Activated CD4-positive, alpha-beta memory T cell treated with anti-CD3 and anti-CD28 coated beads, Interleukin-2, amount 10 ng/mL, durations not matched to agents 7 days and 5 days (primary cell): ENCODE data around the gene GALNT10. TPM values are rescaled to one million over a fixed set of nuclear protein-coding genes. Genes with fewer than 3 reads are reported as not detected.
A peak's percentile ranks its signal among the peaks of the same experiment; 100 is the strongest.
"Not testable (repeated sequence)": the region's sequence is repeated elsewhere in the genome, so short reads cannot be mapped to it uniquely, and the experiment has no call there.

Experiments
- CTCF ChIA-PET: fragments of 350-600 bp; sonication (Branson Sonifier 250); formaldehyde crosslinking; loops from one replicate; lab custom pipeline; 2021; ENCODE audit warnings: antibody characterized with exemption, inconsistent platforms; lab: Charles Lee
- POLR2A ChIA-PET: fragments of 350-600 bp; sonication (Branson Sonifier 250); formaldehyde crosslinking; loops from one replicate; lab custom pipeline; 2021; ENCODE audit warnings: antibody characterized with exemption; lab: Charles Lee
- DNase-seq: peaks from one replicate; pipeline ENCODE4 v3.0.0-alpha.2; 2020
- H3K27ac Mint-ChIP-seq: one replicate; pipeline ENCODE4 v1.8.0; 2021; ENCODE audit warnings: mild to moderate bottlenecking, mixed read lengths
- H3K27me3 Mint-ChIP-seq: one replicate; pipeline ENCODE4 v1.8.0; 2021; ENCODE audit warnings: mixed read lengths
- H3K36me3 Mint-ChIP-seq: one replicate; pipeline ENCODE4 v1.8.0; 2021; ENCODE audit warnings: low read depth, mixed read lengths
- H3K4me1 Mint-ChIP-seq: one replicate; pipeline ENCODE4 v1.8.0; 2021; ENCODE audit warnings: mixed read lengths
- H3K4me3 Mint-ChIP-seq: one replicate; pipeline ENCODE4 v1.8.0; 2021; ENCODE audit warnings: mild to moderate bottlenecking, mixed read lengths
- H3K9me3 Mint-ChIP-seq: one replicate; pipeline ENCODE4 v1.8.0; 2021; ENCODE audit warnings: mixed read lengths
- total RNA-seq, 2 experiments: library from RNA; stranded (reverse); gene quantifications; one replicate each; pipeline ENCODE4 v1.2.3, GENCODE V29; 2021

GALNT10 gene
- 10 to 100 TPM; 38.6 to 40.4 TPM for total RNA-seq

- H3K4me1 Mint-ChIP-seq, result peaks cover 38% of the 10 kb centered on the region
- POLR2A ChIA-PET, result interaction anchor here (0.7 to 4.3 kb wide), 30 partner anchors 9 to 668 kb away, joined by 3 to 36 read pairs (median 8); partner anchors contain the start of genes CNOT8, FAM114A2 and MFAP3
Observed at GRCh38 chr5:154190595-154191304, at the start of gene GALNT10. Gene GALNT10, plus strand, starts transcription at chr5:154190733. Its CDS starts 134 bp downstream, at chr5:154190867.

GRCh38 chr5:154141745-154142221 lies 48.8 kb upstream of the GALNT10 start:
- ChIA-PET CTCF (no interaction called here), POLR2A (no interaction called here)
- Mint-ChIP-seq H3K4me1 (no peaks in the 10 kb centered on the region), H3K27ac (no peak overlapping the region), H3K9me3 (no peaks in the 10 kb centered on the region), H3K27me3 (peaks cover 8% of the 10 kb centered on the region), H3K4me3 (no peak overlapping the region), H3K36me3 (no peaks in the 10 kb centered on the region)
- DNase-seq, result no peak

More at GRCh38 chr5:154190595-154191304, at the start of gene GALNT10:
- Mint-ChIP-seq H3K27me3 (peaks cover 4% of the 10 kb centered on the region), H3K36me3 (peaks cover 20% of the 10 kb centered on the region), H3K9me3 (no peaks in the 10 kb centered on the region), H3K4me3 (peak within 1 kb of the TSS; percentile 93), H3K27ac (peak within 1 kb of the TSS; percentile 77)
- peak; percentile 67 for DNase-seq
- CTCF ChIA-PET, result interaction anchor here (0.7 to 9.0 kb wide), 19 partner anchors 7 to 217 kb away, joined by 3 to 109 read pairs (median 9); partner anchors contain the start of genes FAM114A2 and MFAP3

GRCh38 chr5:154143211-154143641 lies 47.3 kb upstream of the GALNT10 start:
- ChIA-PET POLR2A (no interaction called here), CTCF (interaction anchor here (0.8 kb wide), 1 partner anchor 262 kb away, joined by 3 read pairs; no protein-coding TSS in a partner anchor)
- H3K4me1 Mint-ChIP-seq, result no peaks in the 10 kb centered on the region
- H3K27me3 Mint-ChIP-seq, result peaks cover 11% of the 10 kb centered on the region
- DNase-seq, result no peak
- no peaks in the 10 kb centered on the region for H3K9me3 Mint-ChIP-seq
- H3K36me3 Mint-ChIP-seq, result no peaks in the 10 kb centered on the region
- H3K27ac Mint-ChIP-seq, result no peak overlapping the region
- H3K4me3 Mint-ChIP-seq, result no peak overlapping the region

- CTCF ChIA-PET, result interaction anchor here (1.0 kb wide), 1 partner anchor 73 kb away, joined by 3 read pairs; no protein-coding TSS in a partner anchor
- no peak for DNase-seq
- no peak overlapping the region for H3K27ac Mint-ChIP-seq
- no peaks in the 10 kb centered on the region for H3K9me3 Mint-ChIP-seq
- H3K36me3 Mint-ChIP-seq, result no peaks in the 10 kb centered on the region
- H3K4me1 Mint-ChIP-seq, result no peaks in the 10 kb centered on the region
- POLR2A ChIA-PET, result no interaction called here
- peaks cover 11% of the 10 kb centered on the region for H3K27me3 Mint-ChIP-seq
- no peak overlapping the region for H3K4me3 Mint-ChIP-seq
Observed at GRCh38 chr5:154145268-154145667, 45.3 kb upstream of the GALNT10 start.

GRCh38 chr5:154146409-154146808 lies 44.1 kb upstream of the GALNT10 start:
- H3K27ac Mint-ChIP-seq, result no peak overlapping the region
- CTCF ChIA-PET, result no interaction called here
- H3K4me1 Mint-ChIP-seq, result no peaks in the 10 kb centered on the region
- H3K27me3 Mint-ChIP-seq, result peaks cover 11% of the 10 kb centered on the region
- DNase-seq, result no peak
- POLR2A ChIA-PET, result no interaction called here
- H3K36me3 Mint-ChIP-seq, result no peaks in the 10 kb centered on the region
- H3K4me3 Mint-ChIP-seq, result no peak overlapping the region
- no peaks in the 10 kb centered on the region for H3K9me3 Mint-ChIP-seq

- ChIA-PET CTCF (interaction anchor here (1.0 kb wide), 1 partner anchor 75 kb away, joined by 4 read pairs; no protein-coding TSS in a partner anchor), POLR2A (no interaction called here)
- no peak for DNase-seq
- Mint-ChIP-seq H3K36me3 (no peaks in the 10 kb centered on the region), H3K4me3 (no peak overlapping the region), H3K4me1 (no peaks in the 10 kb centered on the region), H3K27me3 (peaks cover 16% of the 10 kb centered on the region), H3K9me3 (no peaks in the 10 kb centered on the region), H3K27ac (no peak overlapping the region)
Observed at GRCh38 chr5:154147666-154148065, 42.9 kb upstream of the GALNT10 start.

GRCh38 chr5:154150471-154150870 lies 40.1 kb upstream of the GALNT10 start:
- H3K27me3 Mint-ChIP-seq, result peaks cover 20% of the 10 kb centered on the region
- H3K27ac Mint-ChIP-seq, DNase-seq, H3K4me3 Mint-ChIP-seq, CTCF ChIA-PET, H3K36me3 Mint-ChIP-seq, H3K9me3 Mint-ChIP-seq, H3K4me1 Mint-ChIP-seq: not testable (repeated sequence)
- POLR2A ChIA-PET, result interaction anchor here (1.0 kb wide), 1 partner anchor 175 kb away, joined by 3 read pairs; no protein-coding TSS in a partner anchor

GRCh38 chr5:154157483-154158378 lies 32.8 kb upstream of the GALNT10 start:
- no peak for DNase-seq
- peaks cover 46% of the 10 kb centered on the region for H3K27me3 Mint-ChIP-seq
- H3K4me1 Mint-ChIP-seq, result no peaks in the 10 kb centered on the region
- H3K9me3 Mint-ChIP-seq, result no peaks in the 10 kb centered on the region
- no peaks in the 10 kb centered on the region for H3K36me3 Mint-ChIP-seq
- no peak overlapping the region for H3K4me3 Mint-ChIP-seq
- CTCF ChIA-PET, result interaction anchor here (0.5 to 3.5 kb wide), 9 partner anchors 22 to 126 kb away, joined by 3 to 16 read pairs (median 3); no protein-coding TSS in a partner anchor
- H3K27ac Mint-ChIP-seq, result no peak overlapping the region
- POLR2A ChIA-PET, result no interaction called here

GRCh38 chr5:154158379-154158737 lies 32.2 kb upstream of the GALNT10 start:
- H3K36me3 Mint-ChIP-seq, result no peaks in the 10 kb centered on the region
- no peaks in the 10 kb centered on the region for H3K4me1 Mint-ChIP-seq
- ChIA-PET CTCF (interaction anchor here (1.1 to 3.5 kb wide), 3 partner anchors 21 to 97 kb away, joined by 3 to 16 read pairs (median 3); no protein-coding TSS in a partner anchor), POLR2A (no interaction called here)
- no peak overlapping the region for H3K4me3 Mint-ChIP-seq
- H3K27ac Mint-ChIP-seq, result no peak overlapping the region
- H3K27me3 Mint-ChIP-seq, result peaks cover 50% of the 10 kb centered on the region
- no peak for DNase-seq
- no peaks in the 10 kb centered on the region for H3K9me3 Mint-ChIP-seq

- no peak for DNase-seq
- CTCF ChIA-PET, result interaction anchor here (1.4 to 3.5 kb wide), 2 partner anchors 20 to 87 kb away, joined by 3 to 16 read pairs; no protein-coding TSS in a partner anchor
- Mint-ChIP-seq H3K27me3 (peaks cover 53% of the 10 kb centered on the region), H3K9me3 (no peaks in the 10 kb centered on the region), H3K36me3 (no peaks in the 10 kb centered on the region), H3K4me3 (no peak overlapping the region), H3K4me1 (no peaks in the 10 kb centered on the region), H3K27ac (no peak overlapping the region)
- POLR2A ChIA-PET, result no interaction called here
Observed at GRCh38 chr5:154159343-154159742, 31.2 kb upstream of the GALNT10 start.

- Mint-ChIP-seq H3K9me3 (no peaks in the 10 kb centered on the region), H3K36me3 (no peaks in the 10 kb centered on the region), H3K4me1 (no peaks in the 10 kb centered on the region), H3K4me3 (no peak overlapping the region), H3K27me3 (peaks cover 48% of the 10 kb centered on the region), H3K27ac (no peak overlapping the region)
- no peak for DNase-seq
- POLR2A ChIA-PET, result no interaction called here
- CTCF ChIA-PET, result interaction anchor here (1.4 kb wide), 1 partner anchor 11 kb away, joined by 4 read pairs; no protein-coding TSS in a partner anchor
Observed at GRCh38 chr5:154162539-154163151, 27.9 kb upstream of the GALNT10 start.
